ENCODE results near the gene WSB2.

- TF ChIP-seq REST (IDR thresholded peaks at IDR 0.05; ENCODE audit: insufficient read depth in 1 of 2, low read depth in 2 of 2, low read length in 1 of 2) (no peak), SIN3A (IDR thresholded peaks at IDR 0.05; ENCODE audit: borderline replicate concordance, insufficient read depth, low read depth, low read length) (no peak)
- TF ChIP-seq, protein P1, sequence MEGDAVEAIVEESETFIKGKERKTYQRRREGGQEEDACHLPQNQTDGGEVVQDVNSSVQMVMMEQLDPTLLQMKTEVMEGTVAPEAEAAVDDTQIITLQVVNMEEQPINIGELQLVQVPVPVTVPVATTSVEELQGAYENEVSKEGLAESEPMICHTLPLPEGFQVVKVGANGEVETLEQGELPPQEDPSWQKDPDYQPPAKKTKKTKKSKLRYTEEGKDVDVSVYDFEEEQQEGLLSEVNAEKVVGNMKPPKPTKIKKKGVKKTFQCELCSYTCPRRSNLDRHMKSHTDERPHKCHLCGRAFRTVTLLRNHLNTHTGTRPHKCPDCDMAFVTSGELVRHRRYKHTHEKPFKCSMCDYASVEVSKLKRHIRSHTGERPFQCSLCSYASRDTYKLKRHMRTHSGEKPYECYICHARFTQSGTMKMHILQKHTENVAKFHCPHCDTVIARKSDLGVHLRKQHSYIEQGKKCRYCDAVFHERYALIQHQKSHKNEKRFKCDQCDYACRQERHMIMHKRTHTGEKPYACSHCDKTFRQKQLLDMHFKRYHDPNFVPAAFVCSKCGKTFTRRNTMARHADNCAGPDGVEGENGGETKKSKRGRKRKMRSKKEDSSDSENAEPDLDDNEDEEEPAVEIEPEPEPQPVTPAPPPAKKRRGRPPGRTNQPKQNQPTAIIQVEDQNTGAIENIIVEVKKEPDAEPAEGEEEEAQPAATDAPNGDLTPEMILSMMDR (IDR thresholded peaks at IDR 0.05): no peak
Measured at GRCh38 chr12:118101051-118101450, 40.1 kb upstream of the WSB2 start.
